22Rv1 (cell line): ENCODE results near the gene CELF4.

Experiments used
- H3K27ac ChIP-seq: fragments of 450-650 bp; 2 replicates; pipeline ENCODE4 v1.5.1; 2017
- CTCF ChIP-seq: fragments of 450-650 bp; IDR thresholded peaks from 2 replicates; pipeline ENCODE4 v1.5.1; 2017; ENCODE audit warnings: mild to moderate bottlenecking
- ZFX ChIP-seq: fragments of 450-650 bp; IDR thresholded peaks from 2 replicates; pipeline ENCODE4 v1.6.1; 2017; ENCODE audit warnings: antibody characterized with exemption, borderline replicate concordance

The CELF4 gene

DNA sequence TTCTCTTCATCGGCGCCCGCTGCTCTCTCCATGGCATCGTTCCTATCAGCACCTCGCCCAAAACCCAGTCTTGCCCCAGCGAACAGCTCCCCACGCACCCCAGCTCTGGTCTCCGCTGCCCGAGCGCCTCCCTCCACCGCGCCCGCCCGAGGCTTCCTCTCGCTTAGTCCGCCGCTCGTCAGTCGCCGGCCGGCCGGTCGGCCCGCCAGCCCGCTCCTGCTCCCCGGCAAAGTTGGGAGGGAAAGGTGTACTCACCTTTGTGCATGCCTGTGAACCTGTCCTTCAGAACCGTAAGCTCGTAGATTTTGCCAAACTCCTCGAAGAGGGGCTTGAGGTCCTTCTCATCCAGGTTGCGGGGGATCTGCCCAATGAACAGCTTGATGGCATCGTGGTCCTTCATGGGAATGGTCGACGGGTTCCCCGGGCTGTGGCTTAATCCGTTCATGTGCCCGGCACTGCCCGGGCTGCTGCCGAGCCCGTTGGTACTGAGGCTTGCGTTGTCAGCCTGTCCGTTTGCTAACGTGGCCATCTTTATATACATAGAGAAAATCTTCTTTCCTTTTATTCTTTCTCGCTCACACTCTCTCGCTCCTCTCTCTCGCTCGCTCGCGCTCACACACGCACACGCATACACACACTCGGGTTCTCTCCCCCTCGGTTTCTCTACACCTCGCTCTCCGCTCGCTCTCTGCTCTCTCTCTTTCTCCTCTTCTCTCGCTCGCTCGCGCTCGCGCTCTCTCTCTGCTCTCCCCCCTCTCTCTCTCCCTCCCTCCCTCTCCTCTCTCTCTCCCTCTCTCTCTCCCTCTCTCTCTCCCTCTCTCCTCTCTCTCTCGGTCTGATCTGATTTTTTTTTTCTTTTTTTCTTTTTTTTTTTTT lies at the start of gene CELF4:
CELF4 (minus strand) TSS at position 698 of the 876 bp plus-strand sequence.
- TF ChIP-seq ZFX (no peak), CTCF (no peak)
- peak within 1 kb of the TSS; percentile 73 for H3K27ac ChIP-seq

GRCh38 chr18:37613253-37613565 lies 47.6 kb upstream of the CELF4 start:
- H3K27ac ChIP-seq: no peak overlapping the region
- TF ChIP-seq ZFX: no peak

GRCh38 chr18:37612524-37613252 lies 47.1 kb upstream of the CELF4 start:
- no peak overlapping the region for H3K27ac ChIP-seq
- no peak for TF ChIP-seq ZFX

GRCh38 chr18:37611614-37612279 lies 46.1 kb upstream of the CELF4 start:
- TF ChIP-seq ZFX (no peak), CTCF (no peak)
- H3K27ac ChIP-seq: no peak overlapping the region

- no peak for TF ChIP-seq CTCF
- TF ChIP-seq ZFX: no peak
- no peak overlapping the region for H3K27ac ChIP-seq
Observed at GRCh38 chr18:37608876-37609275, 43.3 kb upstream of the CELF4 start.

DNA sequence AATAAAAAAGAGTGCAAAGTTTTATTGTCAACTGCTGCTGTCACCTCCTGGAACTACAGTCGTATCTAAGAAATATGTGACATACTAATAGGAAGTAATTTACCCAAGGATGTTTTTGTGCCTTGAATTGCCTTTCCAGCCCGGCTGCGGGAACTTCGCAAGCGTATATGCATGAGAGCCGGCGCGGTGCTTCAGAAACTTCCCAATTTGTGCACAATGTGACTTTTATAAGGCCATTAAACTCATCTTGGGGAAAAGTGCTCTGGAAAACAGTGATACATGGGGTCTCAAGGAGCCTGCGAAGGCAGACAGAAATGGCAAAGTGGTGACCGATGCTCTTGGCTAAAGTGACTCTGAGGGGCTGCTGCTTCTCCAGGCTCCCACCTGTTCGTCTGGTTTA lies 41.7 kb upstream of the CELF4 start:
- H3K27ac ChIP-seq: no peak overlapping the region
- TF ChIP-seq ZFX (no peak), CTCF (no peak)

GRCh38 chr18:37604032-37604431 lies 38.4 kb upstream of the CELF4 start:
- H3K27ac ChIP-seq: no peak overlapping the region
- TF ChIP-seq ZFX: no peak
- TF ChIP-seq CTCF: no peak
